ENCODE results near the gene FAT1.

- TF ChIP-seq POLR2A (IDR thresholded peaks at IDR 0.05) (no peak), CTCF (IDR thresholded peaks at IDR 0.05) (peak; percentile 9 to 54 (median 24)), POLR2AphosphoS5 (IDR thresholded peaks at IDR 0.05) (peak in 3 of 4 donors; percentile 5 to 25 (median 13)), EP300 (IDR thresholded peaks at IDR 0.05) (no peak)
These were observed 2.1 kb upstream of the FAT1 start for GRCh38 chr4:186725469-186726425.

Data from sigmoid colon (tissue), 4 donors.